ENCODE data around the gene GNG10. TPM values are rescaled to one million over a fixed set of nuclear protein-coding genes. Genes with fewer than 3 reads are reported as not detected.

Gene GNG10
- total and polyA plus RNA-seq, 2 of the 4 experiments (the other 2 are of a cell fraction), result 48.8 to 72.7 TPM

DNA sequence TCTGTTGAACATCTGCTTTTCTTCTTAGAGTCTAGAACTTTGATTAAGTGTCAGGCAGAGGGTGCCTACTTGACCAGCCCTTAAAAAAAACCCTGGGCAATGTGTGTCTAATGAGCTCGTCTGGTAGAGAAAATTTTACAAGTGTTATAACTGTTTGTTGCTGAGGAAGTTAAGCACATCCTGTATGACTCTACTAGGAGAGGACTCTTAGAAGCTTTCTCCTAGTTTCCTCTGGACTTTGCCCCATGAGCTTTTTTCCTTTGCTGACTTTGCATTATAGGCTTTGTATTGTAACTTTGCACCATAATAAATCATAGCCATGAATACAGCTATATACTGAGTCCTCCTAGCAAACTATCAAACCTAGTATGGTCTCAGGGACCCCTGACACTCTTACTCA lies 39.4 kb downstream of the GNG10 start:
- no peak overlapping the region for H3K4me3 ChIP-seq (ENCODE audit: insufficient read depth, low read depth, low read length)
- no peak overlapping the region for H3K4ac ChIP-seq (ENCODE audit: low read depth, low read length)

More for the DNA sequence above, 39.4 kb downstream of the GNG10 start:
- TF ChIP-seq NFE2L2 (IDR thresholded peaks at IDR 0.05; ENCODE audit: low read depth, low read length) (no peak), RAD21 (IDR thresholded peaks at IDR 0.05; ENCODE audit: low read length) (no peak), BHLHE40 (IDR thresholded peaks at IDR 0.05; ENCODE audit: low read depth, low read length) (no peak), MAFK (IDR thresholded peaks at IDR 0.05; ENCODE audit: low read depth, low read length) (peak; percentile 56)
- H3K9me3 ChIP-seq (ENCODE audit: control insufficient read depth, insufficient read depth, low read length), result no peaks in the 10 kb centered on the region
- no peak overlapping the region for H2BK20ac ChIP-seq (ENCODE audit: low read depth, low read length)
- in situ Hi-C loops (cut with MboI; ENCODE audit: low sequenced_read_pairs), result no loop called here
- H3K23ac ChIP-seq (ENCODE audit: low read depth, low read length), result no peak overlapping the region
- H3K56ac ChIP-seq (ENCODE audit: extremely low read depth, insufficient read depth, low read length), result no peak overlapping the region
- ATAC-seq (ENCODE audit: low read depth) (no peak), DNase-seq (no peak)
- H3K79me1 ChIP-seq (ENCODE audit: low read depth in 1 of 2, low read length in 2 of 2), result peaks cover 0 to 3% of the 10 kb centered on the region in 2 experiments; a peak in 1 of 4 replicates
- intact Hi-C loops (cut with micrococcal nuclease), result no loop called here
- no peak overlapping the region for H3K27ac ChIP-seq (ENCODE audit: insufficient read depth, low read length)
- ChIA-PET POLR2A (ENCODE audit: unreplicated experiment) (no interaction called here), CTCF (interaction anchor here (0.7 kb wide), 1 partner anchor 18 kb away, joined by 4 read pairs; no protein-coding TSS in a partner anchor)
- no peak overlapping the region for H3K9ac ChIP-seq (ENCODE audit: low read depth, low read length)
- no peaks in the 10 kb centered on the region for H3K27me3 ChIP-seq (ENCODE audit: control insufficient read depth, insufficient read depth, low read length)
- no peak overlapping the region for H2BK5ac ChIP-seq (ENCODE audit: low read depth, low read length, poor library complexity, severe bottlenecking)
- no CpG with 5 or more reads among the region's 1 CpG for WGBS, 2 experiments (ENCODE audit: extremely low coverage in 2 of 2, insufficient read length in 1 of 2)
- no peak overlapping the region for H2BK15ac ChIP-seq (ENCODE audit: low read depth, low read length)
- H2AFZ ChIP-seq (replicated peaks; ENCODE audit: low read length, poor library complexity), result no peak overlapping the region
- H2AK9ac ChIP-seq (replicated peaks; ENCODE audit: low read depth, low read length, poor library complexity), result no peak overlapping the region
- H4K5ac ChIP-seq (ENCODE audit: low read depth, low read length), result no peak overlapping the region
- H3K36me3 ChIP-seq (ENCODE audit: control insufficient read depth, insufficient read depth, low read length), result no peaks in the 10 kb centered on the region
- no peak overlapping the region for H3K4me2 ChIP-seq (ENCODE audit: low read depth, low read length)
- H3K4me1 ChIP-seq (ENCODE audit: control insufficient read depth, insufficient read depth, low read length), result no peaks in the 10 kb centered on the region
- dilution Hi-C loops (cut with HindIII; ENCODE audit: low sequenced_read_pairs, unreplicated experiment), result no loop called here
- no peak overlapping the region for H3K18ac ChIP-seq (ENCODE audit: low read depth, low read length)
- no peak overlapping the region for H2BK120ac ChIP-seq (ENCODE audit: low read depth, low read length)
- H4K20me1 ChIP-seq (ENCODE audit: insufficient read depth, low read length), result no peaks in the 10 kb centered on the region
- no peaks in the 10 kb centered on the region for H3K9me1 ChIP-seq (ENCODE audit: insufficient read depth, low read length)
- H2AK5ac ChIP-seq (ENCODE audit: low read depth, low read length), result no peak overlapping the region
- no TSS peak for BruUV-seq (replicated peaks)
- H4K91ac ChIP-seq (ENCODE audit: insufficient read depth, low read depth, low read length), result no peak overlapping the region
- no peak overlapping the region for H3K14ac ChIP-seq (replicated peaks; ENCODE audit: low read depth, low read length)
- no peak overlapping the region for H4K8ac ChIP-seq (ENCODE audit: low read depth in 2 of 2, low read length in 2 of 2)

All from IMR-90 (cell line).